MM.1S (cell line): ENCODE measurements around the gene BNC1.
"Not testable (repeated sequence)": the region's sequence is repeated elsewhere in the genome, so short reads cannot be mapped to it uniquely, and the experiment has no call there.

Experiments used
- DNase-seq: peaks from one replicate; pipeline ENCODE4 v3.0.0-alpha.2; 2015
- H2AFZ ChIP-seq: fragments of 300-600 bp; sonication (generic); 2 replicates; pipeline ENCODE4 v1.6.0; 2016; ENCODE audit warnings: antibody characterized with exemption, low read length
- H3F3A ChIP-seq: fragments of 300-600 bp; sonication (generic); 2 replicates; pipeline ENCODE4 v1.6.1; 2016; ENCODE audit warnings: mild to moderate bottlenecking, antibody characterized with exemption, low read length, moderate library complexity, mixed read lengths; ENCODE audit not compliant: insufficient read depth
- H3K27ac ChIP-seq: fragments of 300-600 bp; sonication (generic); 2 replicates; pipeline ENCODE4 v1.5.1; 2016; ENCODE audit warnings: mild to moderate bottlenecking, low read length
- H3K27me3 ChIP-seq: fragments of 300-600 bp; sonication (generic); replicated peaks from 2 replicates; pipeline ENCODE4 v1.6.0; 2016; ENCODE audit warnings: low read length; ENCODE audit not compliant: insufficient read depth
- H3K36me3 ChIP-seq: fragments of 300-600 bp; sonication (generic); replicated peaks from 2 replicates; pipeline ENCODE4 v1.6.1; 2016; ENCODE audit warnings: mild to moderate bottlenecking, low read length, mixed read lengths; ENCODE audit not compliant: insufficient read depth
- H3K4me1 ChIP-seq: fragments of 300-600 bp; sonication (generic); 2 replicates; pipeline ENCODE4 v1.6.1; 2016; ENCODE audit warnings: low read length, mixed read lengths
- H3K4me2 ChIP-seq: fragments of 300-600 bp; sonication (generic); 2 replicates; pipeline ENCODE4 v1.6.0; 2016; ENCODE audit warnings: low read depth, low read length
- H3K4me3 ChIP-seq: fragments of 300-600 bp; sonication (generic); 2 replicates; pipeline ENCODE4 v1.5.1; 2016; ENCODE audit warnings: low read length, mixed read lengths
- H3K79me2 ChIP-seq: fragments of 300-600 bp; sonication (generic); 2 replicates; pipeline ENCODE4 v1.6.1; 2016; ENCODE audit warnings: mixed run types, low read length, mixed read lengths
- H3K9ac ChIP-seq: fragments of 300-600 bp; sonication (generic); 2 replicates; pipeline ENCODE4 v1.6.1; 2016; ENCODE audit warnings: low read length, mixed read lengths
- H3K9me2 ChIP-seq: fragments of 300-600 bp; sonication (generic); replicated peaks from 2 replicates; pipeline ENCODE4 v1.6.1; 2016; ENCODE audit warnings: mild to moderate bottlenecking, low read length, mixed read lengths; ENCODE audit not compliant: insufficient read depth
- H3K9me3 ChIP-seq: fragments of 300-600 bp; sonication (generic); replicated peaks from 2 replicates; pipeline ENCODE4 v1.6.1; 2016; ENCODE audit warnings: mild to moderate bottlenecking, low read length, mixed read lengths; ENCODE audit not compliant: insufficient read depth
- H4K20me1 ChIP-seq: fragments of 300-600 bp; sonication (generic); 2 replicates; pipeline ENCODE4 v1.6.1; 2016; ENCODE audit warnings: mild to moderate bottlenecking, low read length, moderate library complexity, mixed read lengths; ENCODE audit not compliant: insufficient read depth
- CTCF ChIP-seq: fragments of 300-600 bp; sonication (generic); IDR thresholded peaks from 2 replicates; pipeline ENCODE4 v1.5.1; 2016; ENCODE audit warnings: antibody characterized with exemption, low read length, mixed read lengths
- EZH2 ChIP-seq: fragments of 300-600 bp; sonication (generic); optimal IDR thresholded peaks from 2 replicates; pipeline ENCODE3; 2017; ENCODE audit warnings: low read depth, mild to moderate bottlenecking, antibody characterized with exemption, low read length, mixed read lengths
- EZH2phosphoT487 ChIP-seq: fragments of 300-600 bp; sonication (generic); IDR thresholded peaks from 2 replicates; pipeline ENCODE4 v1.6.1; 2018; ENCODE audit warnings: antibody characterized with exemption, low read length

Gene BNC1

DNA sequence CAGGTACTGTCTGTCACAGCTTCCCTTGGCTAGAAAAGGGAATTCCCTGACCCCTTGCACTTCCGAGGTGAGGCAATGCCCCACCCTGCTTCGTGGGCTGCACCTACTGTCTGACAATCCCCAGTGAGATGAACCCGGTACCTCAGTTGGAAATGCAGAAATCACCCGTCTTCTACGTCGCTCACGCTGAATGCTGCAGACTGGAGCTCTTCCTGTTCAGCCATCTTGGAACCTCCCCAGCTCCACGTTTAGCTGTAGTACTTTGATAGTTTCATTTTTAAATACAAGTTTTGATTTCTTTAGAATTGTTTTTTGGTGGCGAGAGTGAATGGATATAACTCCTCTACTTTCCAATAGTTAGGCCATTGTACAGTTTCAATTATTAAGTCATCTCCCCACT is 59.0 kb downstream of the BNC1 start:
- Histone ChIP-seq H3K9me2 (no peaks in the 10 kb centered on the region), H3F3A (no peaks in the 10 kb centered on the region), H4K20me1 (no peaks in the 10 kb centered on the region), H3K36me3 (no peaks in the 10 kb centered on the region), H3K4me1 (no peaks in the 10 kb centered on the region), H3K4me2 (no peak overlapping the region), H3K4me3 (no peak overlapping the region), H3K9ac (no peak overlapping the region), H3K27me3 (no peaks in the 10 kb centered on the region), H2AFZ (no peak overlapping the region), H3K27ac (no peak overlapping the region), H3K79me2 (no peaks in the 10 kb centered on the region), H3K9me3 (no peaks in the 10 kb centered on the region)
- TF ChIP-seq CTCF: no peak
- TF ChIP-seq EZH2: no peak
- no peak for TF ChIP-seq EZH2phosphoT487
- DNase-seq: no peak

GRCh38 chr15:83221781-83222180 is 62.7 kb downstream of the BNC1 start:
- not testable (repeated sequence) for H2AFZ ChIP-seq, H4K20me1 ChIP-seq, H3K9me3 ChIP-seq, H3K4me1 ChIP-seq, H3K9me2 ChIP-seq, DNase-seq, H3K4me2 ChIP-seq, H3K27ac ChIP-seq, H3K79me2 ChIP-seq, H3K4me3 ChIP-seq, H3K27me3 ChIP-seq, H3F3A ChIP-seq, H3K9ac ChIP-seq, H3K36me3 ChIP-seq

DNA sequence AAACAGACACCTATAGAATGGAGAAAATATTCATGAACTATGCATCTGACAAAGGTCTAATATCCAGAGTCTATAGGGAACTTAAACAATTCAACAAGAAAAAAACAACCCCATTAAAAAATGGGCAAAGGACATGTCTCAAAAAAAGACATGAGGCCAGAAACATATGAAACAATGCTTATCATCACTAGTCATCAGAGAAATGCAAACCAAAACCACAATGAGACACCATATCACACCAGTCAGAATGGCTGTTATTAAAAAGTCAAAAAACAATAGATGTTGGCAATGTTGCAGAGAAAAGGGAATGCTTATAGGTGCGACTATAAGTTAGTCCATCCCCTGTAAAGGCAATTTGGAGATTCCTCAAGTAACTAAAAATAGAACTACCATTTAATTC is 65.4 kb downstream of the BNC1 start:
- Histone ChIP-seq H3K27me3 (no peaks in the 10 kb centered on the region), H3K4me2 (no peak overlapping the region), H3K27ac (no peak overlapping the region), H2AFZ (no peak overlapping the region), H4K20me1 (no peaks in the 10 kb centered on the region), H3K9me2 (no peaks in the 10 kb centered on the region), H3K4me3 (no peak overlapping the region), H3K4me1 (no peaks in the 10 kb centered on the region), H3K9ac (no peak overlapping the region), H3K9me3 (no peaks in the 10 kb centered on the region), H3K36me3 (no peaks in the 10 kb centered on the region), H3F3A (no peaks in the 10 kb centered on the region), H3K79me2 (no peaks in the 10 kb centered on the region)
- DNase-seq: no peak
- no peak for TF ChIP-seq EZH2phosphoT487
- no peak for TF ChIP-seq CTCF
- no peak for TF ChIP-seq EZH2

- no peaks in the 10 kb centered on the region for H3F3A ChIP-seq
Observed at GRCh38 chr15:83215306-83215705, 69.2 kb downstream of the BNC1 start.

More at GRCh38 chr15:83215306-83215705, 69.2 kb downstream of the BNC1 start:
- Histone ChIP-seq H3K27ac (no peak overlapping the region), H3K27me3 (no peaks in the 10 kb centered on the region), H3K9me2 (no peaks in the 10 kb centered on the region), H3K79me2 (no peaks in the 10 kb centered on the region), H3K4me1 (no peaks in the 10 kb centered on the region), H3K4me3 (no peak overlapping the region), H3K36me3 (no peaks in the 10 kb centered on the region), H3K9ac (no peak overlapping the region), H3K9me3 (no peaks in the 10 kb centered on the region), H3K4me2 (no peak overlapping the region), H4K20me1 (no peaks in the 10 kb centered on the region), H2AFZ (no peak overlapping the region)
- TF ChIP-seq EZH2phosphoT487: no peak
- no peak for TF ChIP-seq EZH2
- no peak for TF ChIP-seq CTCF
- no peak for DNase-seq
